Stimulated activated CD4-positive, alpha-beta T cell treated with anti-CD3 and anti-CD28 coated beads, Interleukin-1b, Interleukin-23, amount 100 ng/mL, for 48 hours (primary cell): ENCODE measurements around the gene DOCK4.

ENCODE experiments used
- DNase-seq: peaks from one replicate; pipeline ENCODE4 v3.0.0-alpha.2; 2020

Gene DOCK4

GRCh38 chr7:112047421-112047820 is 158.8 kb downstream of the DOCK4 start:
- no peak for DNase-seq

GRCh38 chr7:112045222-112045621 is 161.0 kb downstream of the DOCK4 start:
- DNase-seq, result no peak

GRCh38 chr7:112042631-112043030 is 163.6 kb downstream of the DOCK4 start:
- DNase-seq, result no peak

GRCh38 chr7:112038353-112038752 is 167.8 kb downstream of the DOCK4 start:
- no peak for DNase-seq

GRCh38 chr7:112036071-112036470 is 170.1 kb downstream of the DOCK4 start:
- DNase-seq, result no peak

- no peak for DNase-seq
These were observed 174.5 kb downstream of the DOCK4 start for GRCh38 chr7:112031689-112032088.

GRCh38 chr7:112025556-112025955 is 180.6 kb downstream of the DOCK4 start:
- DNase-seq, result no peak

GRCh38 chr7:112023786-112024185 is 182.4 kb downstream of the DOCK4 start:
- DNase-seq, result no peak

- no peak for DNase-seq
These were observed 182.9 kb downstream of the DOCK4 start for GRCh38 chr7:112023282-112023681.

GRCh38 chr7:112022128-112022527 is 184.1 kb downstream of the DOCK4 start:
- no peak for DNase-seq

GRCh38 chr7:112021379-112022044 is 184.7 kb downstream of the DOCK4 start:
- no peak for DNase-seq

GRCh38 chr7:112020800-112021199 is 185.4 kb downstream of the DOCK4 start:
- no peak for DNase-seq

- DNase-seq, result no peak
These were observed 186.3 kb downstream of the DOCK4 start for GRCh38 chr7:112019932-112020331.

GRCh38 chr7:112018305-112019030 is 187.7 kb downstream of the DOCK4 start:
- DNase-seq, result no peak

- DNase-seq, result no peak
These were observed 191.1 kb downstream of the DOCK4 start for GRCh38 chr7:112015146-112015545.

- DNase-seq, result no peak
These were observed 191.9 kb downstream of the DOCK4 start for GRCh38 chr7:112014347-112014746.

GRCh38 chr7:112013274-112013673 is 192.9 kb downstream of the DOCK4 start:
- no peak for DNase-seq

- no peak for DNase-seq
These were observed 194.0 kb downstream of the DOCK4 start for GRCh38 chr7:112012242-112012641.

- no peak for DNase-seq
These were observed 195.2 kb downstream of the DOCK4 start for GRCh38 chr7:112010994-112011393.

GRCh38 chr7:112010109-112010508 is 196.1 kb downstream of the DOCK4 start:
- DNase-seq, result no peak

- no peak for DNase-seq
These were observed 197.1 kb downstream of the DOCK4 start for GRCh38 chr7:112009081-112009480.

GRCh38 chr7:112007185-112007584 is 199.0 kb downstream of the DOCK4 start:
- no peak for DNase-seq

- DNase-seq, result no peak
These were observed 200.1 kb downstream of the DOCK4 start for GRCh38 chr7:112006071-112006470.

GRCh38 chr7:112005205-112005775 is 200.9 kb downstream of the DOCK4 start:
- DNase-seq, result no peak
